A673 (cell line): ENCODE results near the gene CEACAM18. TPM values are rescaled to one million over a fixed set of nuclear protein-coding genes. Genes with fewer than 3 reads are reported as not detected.

Experiments
- BruUV-seq: library from RNA; stranded (reverse); fragments of 400-500 nt; replicated peaks from 2 replicates; lab custom pipeline; 2021; lab: Mats Ljungman, UMichigan
- CTCF ChIA-PET: fragments of 300-600 bp; sonication (Branson Sonifier 250); formaldehyde crosslinking; loops from one replicate; lab custom pipeline; 2022; ENCODE audit warnings: antibody characterized with exemption; lab: Charles Lee
- POLR2A ChIA-PET: fragments of 300-600 bp; sonication (Branson Sonifier 250); formaldehyde crosslinking; loops from one replicate; lab custom pipeline; 2022; ENCODE audit warnings: antibody characterized with exemption; ENCODE audit not compliant: low non-redundant PET; lab: Charles Lee
- DNase-seq: peaks from one replicate; pipeline ENCODE4 v3.0.0-alpha.2; 2015; ENCODE audit warnings: low spot score
- H3K27ac ChIP-seq: fragments of 200-600 bp; sonication (generic); 2 replicates; pipeline ENCODE4 v1.5.1; 2016; ENCODE audit warnings: mixed run types, low read depth, mild to moderate bottlenecking, mixed read lengths, antibody characterized with exemption, low read length; ENCODE audit not compliant: poor library complexity, severe bottlenecking
- H3K27me3 ChIP-seq: fragments of 200-600 bp; sonication (generic); replicated peaks from 2 replicates; pipeline ENCODE4 v1.6.1; 2017; ENCODE audit warnings: mixed run types, low read depth, mild to moderate bottlenecking, mixed read lengths, antibody characterized with exemption, low read length; ENCODE audit not compliant: insufficient read depth, poor library complexity
- H3K36me3 ChIP-seq: fragments of 200-600 bp; sonication (generic); 2 replicates; pipeline ENCODE4 v1.6.1; 2016; ENCODE audit warnings: mixed run types, mild to moderate bottlenecking, mixed read lengths, antibody characterized with exemption, low read length; ENCODE audit not compliant: insufficient read depth, poor library complexity, severe bottlenecking
- H3K4me1 ChIP-seq: fragments of 200-600 bp; sonication (generic); 2 replicates; pipeline ENCODE4 v1.6.1; 2017; ENCODE audit warnings: mixed run types, mild to moderate bottlenecking, mixed read lengths, antibody characterized with exemption, low read length; ENCODE audit not compliant: insufficient read depth, poor library complexity, severe bottlenecking
- H3K4me3 ChIP-seq: fragments of 200-600 bp; sonication (generic); 2 replicates; pipeline ENCODE4 v1.5.1; 2016; ENCODE audit warnings: low read depth, mixed run types, mild to moderate bottlenecking, mixed read lengths, low read length; ENCODE audit not compliant: poor library complexity, severe bottlenecking
- H3K9me3 ChIP-seq: fragments of 200-600 bp; sonication (generic); 2 replicates; pipeline ENCODE4 v1.6.1; 2016; ENCODE audit warnings: mixed run types, low read depth, mild to moderate bottlenecking, mixed read lengths, antibody characterized with exemption, low read length; ENCODE audit not compliant: poor library complexity, severe bottlenecking
- CTCF ChIP-seq: fragments of 300-800, 200-600 bp; sonication (generic); conservative IDR thresholded peaks from 2 replicates; pipeline ENCODE4 v1.5.1; 2017; ENCODE audit warnings: low read depth, mild to moderate bottlenecking, antibody characterized with exemption, low read length, moderate library complexity, mixed read lengths
- EZH2 ChIP-seq: fragments of 200-600 bp; sonication (generic); IDR thresholded peaks from 2 replicates; pipeline ENCODE4 v1.6.1; 2017; ENCODE audit warnings: borderline replicate concordance, low read depth, mild to moderate bottlenecking, mixed read lengths, antibody characterized with exemption, low read length; ENCODE audit not compliant: poor library complexity, severe bottlenecking
- intact Hi-C: fragments of 100-400 bp; cut with micrococcal nuclease; formaldehyde crosslinking; loops from one replicate; pipeline ENCODE4 v1.10.0; 2022; ENCODE audit not compliant: unreplicated experiment
- total RNA-seq: library from RNA; stranded (reverse); gene quantifications from 2 replicates; pipeline ENCODE4 v1.2.3, GENCODE V29; 2021

Gene CEACAM18
- total RNA-seq, 1 experiment from 2014 or later: not detected

- BruUV-seq: no TSS peak
- intact Hi-C loops: loop anchor here (10.0 kb wide), 1 partner anchor 327 kb away; no protein-coding TSS in a partner anchor
- CTCF ChIA-PET: interaction anchor here (1.1 kb wide), 1 partner anchor 179 kb away, joined by 3 read pairs; no protein-coding TSS in a partner anchor
These were observed 995 bp upstream of the CEACAM18 start for GRCh38 chr19:51477344-51477743.

GRCh38 chr19:51479531-51480331 is 1.4 kb downstream of the CEACAM18 start:
- Histone ChIP-seq H3K27ac (no peak overlapping the region), H3K9me3 (no peaks in the 10 kb centered on the region), H3K36me3 (no peaks in the 10 kb centered on the region), H3K4me1 (no peaks in the 10 kb centered on the region), H3K27me3 (peaks cover 40% of the 10 kb centered on the region), H3K4me3 (no peak overlapping the region)
- intact Hi-C loops: loop anchor here (10.0 kb wide), 1 partner anchor 325 kb away; no protein-coding TSS in a partner anchor
- no TSS peak for BruUV-seq
- TF ChIP-seq CTCF (no peak), EZH2 (no peak)
- CTCF ChIA-PET: no interaction called here
- no peak for DNase-seq
- POLR2A ChIA-PET: no interaction called here

More at GRCh38 chr19:51477344-51477743, 995 bp upstream of the CEACAM18 start:
- no peak for DNase-seq
- H3K27ac ChIP-seq: no peak overlapping the region
- H3K36me3 ChIP-seq: no peaks in the 10 kb centered on the region
- POLR2A ChIA-PET: no interaction called here
- H3K4me3 ChIP-seq: no peak overlapping the region
- TF ChIP-seq CTCF (no peak), EZH2 (no peak)
- peaks cover 51% of the 10 kb centered on the region for H3K27me3 ChIP-seq
- no peaks in the 10 kb centered on the region for H3K4me1 ChIP-seq
- no peaks in the 10 kb centered on the region for H3K9me3 ChIP-seq

- no peak overlapping the region for H3K4me3 ChIP-seq
- no TSS peak for BruUV-seq
- TF ChIP-seq EZH2 (no peak), CTCF (no peak)
- ChIA-PET POLR2A (no interaction called here), CTCF (interaction anchor here (1.0 kb wide), 1 partner anchor 8 kb away, joined by 5 read pairs; no protein-coding TSS in a partner anchor)
- H3K36me3 ChIP-seq: no peaks in the 10 kb centered on the region
- H3K4me1 ChIP-seq: no peaks in the 10 kb centered on the region
- DNase-seq: peak; percentile 51
- intact Hi-C loops: no loop called here
- H3K27ac ChIP-seq: no peak overlapping the region
- no peaks in the 10 kb centered on the region for H3K9me3 ChIP-seq
- peaks cover 34% of the 10 kb centered on the region for H3K27me3 ChIP-seq
These were observed 2.3 kb downstream of the CEACAM18 start for GRCh38 chr19:51480590-51480989.
